Pancreas (tissue), 10 donors: ENCODE data around the gene NSRP1. TPM values are rescaled to one million over a fixed set of nuclear protein-coding genes. Genes with fewer than 3 reads are reported as not detected.

Experiments used
- ATAC-seq, 4 donors: fragments of 200-7000 bp; cut with Tn5 transposase; one replicate each; pipeline versions ENCODE4 v1.8.0 to v1.9.1; 2020; ENCODE audit warnings: mild to moderate bottlenecking in 4 of 4, moderate library complexity in 4 of 4
- DNase-seq, 6 donors: peaks; one replicate each; pipeline ENCODE4 v3.0.0-alpha.2; 2020
- FAIRE-seq: peaks from 2 replicates; lab custom pipeline; 2012; peaks lifted over from hg19 to GRCh38; lab: Jason Lieb, UNC
- H3K27ac ChIP-seq, 4 donors: fragments of 200-600 bp; sonication (generic); 1 replicate in 3 of 4; 2 replicates in 1 of 4; pipeline versions ENCODE4 v1.5.0 to v1.8.0; 2020
- H3K27me3 ChIP-seq, 4 donors: fragments of 200-600 bp; one replicate each; pipeline ENCODE4 v1.8.0; 2021
- H3K36me3 ChIP-seq, 3 donors: fragments of 200-600 bp; sonication (generic) in 1 of 3; one replicate each; pipeline versions ENCODE4 v1.5.0 to v1.8.0; 2020 to 2021
- H3K4me1 ChIP-seq, 3 donors: fragments of 200-600 bp; one replicate each; pipeline ENCODE4 v1.8.0; 2021
- H3K4me3 ChIP-seq, 4 donors: fragments of 200-600 bp; sonication (generic) in 2 of 4; one replicate each; pipeline versions ENCODE4 v1.5.0 to v1.8.0; 2020 to 2021
- H3K9me3 ChIP-seq, 4 donors: fragments of 200-600 bp; one replicate each; pipeline ENCODE4 v1.8.0; 2021
- WGBS, 2 donors: extraction: QIAGEN DNeasy Blood & Tissue Kit; methylation state at CpG; one replicate each; pipeline ENCODE4 v1.1.7; 2013; 5-methylcytosine and 5-hydroxymethylcytosine counted together
- intact Hi-C, 3 donors: fragments of 100-400 bp; cut with DNase I; formaldehyde crosslinking; loops; one replicate each; pipeline versions ENCODE4 v1.11.1 to v1.14.2; 2022
- microRNA-seq, 2 donors: library from miRNA; unstranded; fragments of <30 nt; microRNA quantifications; one replicate each; pipeline versions ENCODE4 to v1.1.0, GENCODE V29; 2019 to 2020
- polyA plus RNA-seq, 2 donors: library from polyadenylated mRNA; stranded (reverse); fragments of 200-250 nt; gene quantifications; one replicate each; pipeline ENCODE4 v1.2.3, GENCODE V29; 2013
- total RNA-seq, 6 donors: library from RNA; stranded (reverse); fragmentation: NEBNext Ultra II Directional in 4 of 6; extraction: Animal tissue kit (Norgen Biotek cat#: 25700) in 4 of 6; gene quantifications; one replicate each; pipeline versions ENCODE4 v1.2.1 to v1.2.4, GENCODE V29; 2021 to 2023
- TF ChIP-seq, protein P1 (sequence below), 4 donors: fragments of 200-600 bp; sonication (generic) in 3 of 4; IDR thresholded peaks; one replicate each; pipeline versions ENCODE4 v1.5.0 to v1.8.0; 2021; ENCODE audit warnings: antibody characterized with exemption in 4 of 4
- donor health status: healthy with polysubstance abuse.
- donor health status: DM: no; HTN: no; CAD: no; lungs with moderate emphysema.
- donor health status: DM: no; HTN: no; CAD: no.
- donor health status: control.
- donor health status: control.
- donor health status: Bipolar disorder and iron deficiency.
- donor health status: DM: yes; HTN: yes; CAD: no.
- donor health status: DM: no; HTN: no; CAD: no.
- donor health status: DM: no; HTN: no; CAD: no.
- donor health status: DM: yes; HTN: yes; CAD: no.

Gene NSRP1
- total and polyA plus RNA-seq, 8 donors: 13.8 to 24.2 (median 15.2) TPM

DNA sequence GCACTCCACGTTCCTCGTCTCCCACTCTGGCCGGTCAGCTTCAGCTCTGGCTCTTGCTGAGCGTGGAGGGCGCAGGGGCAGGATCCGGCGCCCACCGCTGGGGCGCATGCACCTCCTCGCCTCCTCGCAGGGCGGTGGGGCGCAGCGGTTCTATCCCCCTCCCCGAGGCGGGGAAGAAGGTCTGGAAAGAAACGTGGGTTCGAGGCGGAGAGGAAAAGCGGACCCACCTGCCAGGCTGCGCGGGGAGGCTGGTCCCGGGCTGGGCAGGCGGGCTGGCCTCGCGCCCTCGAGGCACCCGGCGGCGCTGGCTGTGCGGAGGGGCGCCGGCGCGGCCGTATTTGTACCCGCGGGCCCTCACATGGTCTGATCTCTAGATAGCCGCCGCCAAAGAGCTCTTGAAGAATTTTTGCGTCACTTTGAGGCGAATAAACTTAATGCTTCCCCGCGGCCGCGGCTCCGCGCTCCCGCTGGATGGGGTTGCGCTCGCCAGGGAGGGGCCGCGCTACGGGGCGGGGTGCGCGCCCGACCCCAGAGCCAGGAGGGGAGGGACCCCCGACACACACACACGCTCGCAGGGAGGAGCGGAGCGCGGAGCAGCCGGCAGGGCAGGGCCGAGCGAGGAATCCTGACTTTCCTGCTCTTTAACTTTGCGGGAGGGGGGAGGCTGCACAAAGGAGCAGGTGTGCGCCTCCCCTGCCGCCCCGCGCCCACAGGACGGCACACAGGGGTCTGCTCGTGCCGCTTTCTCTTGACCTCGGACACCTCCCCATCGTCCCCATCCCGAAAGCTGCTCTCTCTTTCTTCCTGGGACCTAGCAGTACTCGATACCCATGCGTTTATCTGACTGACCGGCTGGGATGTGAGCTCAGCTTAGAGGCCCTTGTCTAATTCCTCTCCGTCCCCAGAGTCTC is 119.0 kb downstream of the NSRP1 start, which contains the start of gene SLC6A4:
Gene SLC6A4, minus strand, starts transcription at position 312 of the 911 bp plus-strand sequence. CDS start 13,739 bp downstream, outside the sequence.
- Histone ChIP-seq H3K4me1 (peaks cover 0 to 3% (median 0%) of the 10 kb centered on the region in 3 donors), H3K4me3 (peak within 1 kb of the TSS; percentile 3 to 49 (median 25)), H3K27me3 (no peaks in the 10 kb centered on the region), H3K9me3 (no peaks in the 10 kb centered on the region), H3K27ac (no peak within 1 kb of the TSS), H3K36me3 (no peaks in the 10 kb centered on the region)
- WGBS, 2 donors: 8 to 9% methylated on average over 62 to 82 of the region's 82 CpGs
- TF ChIP-seq, protein P1, sequence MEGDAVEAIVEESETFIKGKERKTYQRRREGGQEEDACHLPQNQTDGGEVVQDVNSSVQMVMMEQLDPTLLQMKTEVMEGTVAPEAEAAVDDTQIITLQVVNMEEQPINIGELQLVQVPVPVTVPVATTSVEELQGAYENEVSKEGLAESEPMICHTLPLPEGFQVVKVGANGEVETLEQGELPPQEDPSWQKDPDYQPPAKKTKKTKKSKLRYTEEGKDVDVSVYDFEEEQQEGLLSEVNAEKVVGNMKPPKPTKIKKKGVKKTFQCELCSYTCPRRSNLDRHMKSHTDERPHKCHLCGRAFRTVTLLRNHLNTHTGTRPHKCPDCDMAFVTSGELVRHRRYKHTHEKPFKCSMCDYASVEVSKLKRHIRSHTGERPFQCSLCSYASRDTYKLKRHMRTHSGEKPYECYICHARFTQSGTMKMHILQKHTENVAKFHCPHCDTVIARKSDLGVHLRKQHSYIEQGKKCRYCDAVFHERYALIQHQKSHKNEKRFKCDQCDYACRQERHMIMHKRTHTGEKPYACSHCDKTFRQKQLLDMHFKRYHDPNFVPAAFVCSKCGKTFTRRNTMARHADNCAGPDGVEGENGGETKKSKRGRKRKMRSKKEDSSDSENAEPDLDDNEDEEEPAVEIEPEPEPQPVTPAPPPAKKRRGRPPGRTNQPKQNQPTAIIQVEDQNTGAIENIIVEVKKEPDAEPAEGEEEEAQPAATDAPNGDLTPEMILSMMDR (IDR thresholded peaks at IDR 0.05): no peak
- intact Hi-C loops: no loop called here
- peak; percentile 24 to 49 (median 40) for ATAC-seq
- peak in 1 of 6 donors; percentile 59 for DNase-seq
- no peak for FAIRE-seq

Small RNA genes lying within 50 kb of the gene (microRNA-seq; reads per million reads assigned to microRNA genes)
- 0 reads per million in 2 donors for gene MIR423

Other genes with a start within 250 kb of the NSRP1 start
- 10 to 100 TPM in 4 of 6 donors, 1 to 10 TPM in 2; 8.4 to 19.1 (median 10.3) TPM for gene SSH2, start 186.6 kb upstream of the NSRP1 start, total RNA-seq
- gene SSH2, start 186.6 kb upstream of the NSRP1 start, polyA plus RNA-seq: 10 to 100 TPM in 1 of 2 donors, 1 to 10 TPM in 1; 10.0 to 11.1 TPM
- gene EFCAB5, start 175.2 kb upstream of the NSRP1 start, total RNA-seq: under 1 TPM in 5 of 6 donors, not detected in 1; 0.09 to 0.47 (median 0.38) TPM
- gene EFCAB5, start 175.2 kb upstream of the NSRP1 start, polyA plus RNA-seq: under 1 TPM; 0.11 to 0.54 TPM
- gene SLC6A4, start 118.9 kb downstream of the NSRP1 start, total RNA-seq: under 1 TPM; 0.46 to 0.98 (median 0.87) TPM
- gene SLC6A4, start 118.9 kb downstream of the NSRP1 start, polyA plus RNA-seq: 1 to 10 TPM in 1 of 2 donors, under 1 TPM in 1; 0.42 to 3.1 TPM
- gene BLMH, start 175.1 kb downstream of the NSRP1 start, total RNA-seq: 10 to 100 TPM; 16.3 to 24.6 (median 17.6) TPM
- gene BLMH, start 175.1 kb downstream of the NSRP1 start, polyA plus RNA-seq: 10 to 100 TPM; 11.8 to 22.7 TPM
- not detected for gene TMIGD1, start 217.2 kb downstream of the NSRP1 start, total RNA-seq
- not detected for gene TMIGD1, start 217.2 kb downstream of the NSRP1 start, polyA plus RNA-seq